Measurements from ENCODE around the gene NDST1.

Gene NDST1

DNA sequence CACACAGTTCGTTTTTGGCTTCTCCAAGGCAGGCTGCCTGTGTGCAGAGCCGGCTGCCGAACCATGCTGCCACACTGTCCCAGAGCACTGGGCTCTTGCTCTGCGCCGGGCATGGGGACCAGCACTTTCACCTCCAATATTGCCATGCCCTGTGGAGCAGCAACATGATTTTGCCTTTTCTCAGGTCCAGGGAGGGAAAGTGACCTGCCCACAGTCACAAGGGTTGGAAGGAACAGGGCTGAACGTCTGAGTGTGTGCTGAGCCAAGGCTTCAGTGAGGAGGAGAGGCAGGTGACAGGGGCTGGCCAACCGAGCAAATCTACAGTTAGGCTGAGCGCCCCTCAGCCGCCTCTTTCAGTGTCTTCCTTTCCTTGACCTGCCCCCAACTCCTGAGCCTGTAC lies 98.5 kb downstream of the NDST1 start:
- no peak for DNase-seq (ENCODE audit: low spot score)

DNA sequence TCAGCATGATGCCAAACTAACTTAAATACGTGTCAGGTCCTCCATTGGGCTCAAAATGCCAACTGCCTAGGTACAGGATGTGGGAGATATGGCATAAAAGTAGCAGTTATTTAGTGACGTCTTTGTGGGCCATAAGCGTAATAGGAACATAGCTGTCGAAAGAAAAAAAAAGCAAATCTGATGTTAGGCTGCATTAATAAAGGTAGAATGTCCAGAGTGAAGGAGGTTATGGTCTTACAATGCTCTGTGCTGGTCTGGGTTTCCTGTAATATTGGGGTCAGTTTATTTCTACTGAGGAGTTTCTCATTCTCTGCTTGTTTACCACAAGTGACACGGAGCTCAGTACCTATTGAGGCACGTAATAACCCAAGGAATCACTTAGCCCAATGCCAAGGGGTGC lies 99.2 kb downstream of the NDST1 start:
- no peak for DNase-seq (ENCODE audit: low spot score)

Measured in CD4-positive, alpha-beta T cell treated with Interleukin-15 for 4 hours (primary cell).